ENCODE data around the gene KLK11.
"Not testable (repeated sequence)": the region's sequence is repeated elsewhere in the genome, so short reads cannot be mapped to it uniquely, and the experiment has no call there.

Gene KLK11

GRCh38 chr19:51002542-51003311 is 23.7 kb downstream of the KLK11 start:
- DNase-seq: no peak

DNA sequence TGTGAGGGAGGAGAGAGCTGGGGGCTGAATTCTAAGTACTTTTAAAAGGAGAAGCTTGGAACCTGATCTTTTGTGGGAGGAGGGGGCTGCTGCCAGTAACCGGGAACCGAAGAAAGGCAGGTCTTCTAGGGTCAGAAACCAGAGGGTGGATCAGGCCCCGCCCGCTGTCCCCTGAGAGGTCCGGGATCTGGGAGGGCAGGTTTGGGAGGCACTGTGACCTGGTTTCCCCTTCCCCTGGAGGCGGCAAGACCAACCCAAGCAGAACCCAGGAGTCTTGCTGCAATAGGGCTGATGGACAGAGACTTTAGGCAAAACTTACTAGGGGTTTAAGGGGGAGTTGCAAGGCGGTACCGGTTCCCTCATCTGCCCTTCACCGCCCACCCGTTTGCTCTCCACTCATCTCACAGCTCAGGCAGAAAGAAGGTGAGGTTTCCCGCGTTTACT is 24.3 kb downstream of the KLK11 start:
- DNase-seq: no peak

GRCh38 chr19:51001515-51001914 is 24.9 kb downstream of the KLK11 start, which contains the start of gene KLK8:
TSS of gene KLK8 (minus strand) at chr19:51001604. CDS start at chr19:51001167, 437 bp downstream.
- DNase-seq: no peak

- no peak for DNase-seq
Measured at GRCh38 chr19:51000981-51001380, 25.4 kb downstream of the KLK11 start.

DNA sequence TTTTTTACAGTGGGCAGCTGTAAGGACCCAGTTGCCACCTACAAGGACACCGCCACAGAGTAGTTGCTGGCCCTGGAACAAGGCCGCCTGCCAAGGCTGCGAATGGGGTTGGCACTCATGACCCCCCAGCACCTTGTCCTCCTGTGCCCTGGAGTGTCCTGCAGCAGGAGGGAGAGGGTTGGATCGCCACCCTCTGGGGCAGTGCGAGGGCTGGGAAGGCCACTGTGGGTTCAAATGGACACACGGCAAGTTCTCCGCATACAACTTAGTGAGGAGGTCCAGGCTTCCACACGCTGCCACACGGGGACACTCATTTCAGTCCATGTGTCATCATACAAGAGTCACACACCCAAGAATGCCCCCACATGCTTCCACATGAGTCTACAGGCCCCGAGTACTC is 26.0 kb downstream of the KLK11 start:
- DNase-seq: no peak

GRCh38 chr19:50998686-50999085 is 27.7 kb downstream of the KLK11 start:
- no peak for DNase-seq

- no peak for DNase-seq
Measured at GRCh38 chr19:50998061-50998460, 28.4 kb downstream of the KLK11 start.

DNA sequence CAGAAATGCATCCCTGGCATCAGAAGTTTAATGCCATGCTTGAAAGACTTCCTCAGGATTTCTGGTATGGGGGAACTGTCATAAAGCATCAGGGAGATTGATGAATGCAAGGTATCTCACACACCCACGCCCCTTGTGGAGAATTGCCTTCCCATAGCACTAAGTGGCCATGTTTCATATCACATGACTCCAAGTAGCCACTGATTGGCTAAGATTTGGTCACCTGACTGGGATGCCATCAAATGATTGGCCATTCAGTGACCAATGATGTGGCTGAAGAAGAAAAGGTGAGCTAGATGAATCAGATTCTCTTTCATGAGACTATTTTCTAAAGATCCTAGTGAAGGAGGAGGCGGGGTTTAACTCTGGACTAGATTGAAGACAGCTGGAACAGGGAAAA is 32.3 kb downstream of the KLK11 start:
- no peak for DNase-seq

DNA sequence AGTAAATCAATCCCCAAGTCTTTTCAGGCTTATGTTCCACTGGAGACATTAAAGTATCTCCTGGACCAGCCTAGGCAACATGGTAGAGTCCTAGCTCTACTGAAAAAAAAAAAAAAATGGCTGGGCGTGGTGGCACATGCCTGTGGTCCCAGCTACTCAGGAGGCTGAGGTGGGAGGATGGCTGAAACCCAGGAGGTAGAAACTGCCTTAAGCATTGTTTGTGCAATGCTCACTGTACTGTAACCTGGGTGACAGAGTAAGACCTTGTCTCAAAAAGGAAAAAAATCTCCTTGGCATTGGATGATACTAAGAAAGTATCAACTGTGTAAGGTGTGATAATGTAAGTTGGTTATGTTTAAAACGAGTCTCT is 33.8 kb downstream of the KLK11 start:
- no peak for DNase-seq

GRCh38 chr19:50984416-50984815 is 42.0 kb downstream of the KLK11 start:
- not testable (repeated sequence) for DNase-seq

- DNase-seq: no peak
Measured at GRCh38 chr19:50983625-50984292, 42.7 kb downstream of the KLK11 start, which contains the start of gene KLK7. TSS of gene KLK7 (minus strand) at chr19:50983917. CDS start at chr19:50982399, 1,518 bp downstream.

GRCh38 chr19:50982186-50982585 is 44.2 kb downstream of the KLK11 start:
- DNase-seq: no peak

DNA sequence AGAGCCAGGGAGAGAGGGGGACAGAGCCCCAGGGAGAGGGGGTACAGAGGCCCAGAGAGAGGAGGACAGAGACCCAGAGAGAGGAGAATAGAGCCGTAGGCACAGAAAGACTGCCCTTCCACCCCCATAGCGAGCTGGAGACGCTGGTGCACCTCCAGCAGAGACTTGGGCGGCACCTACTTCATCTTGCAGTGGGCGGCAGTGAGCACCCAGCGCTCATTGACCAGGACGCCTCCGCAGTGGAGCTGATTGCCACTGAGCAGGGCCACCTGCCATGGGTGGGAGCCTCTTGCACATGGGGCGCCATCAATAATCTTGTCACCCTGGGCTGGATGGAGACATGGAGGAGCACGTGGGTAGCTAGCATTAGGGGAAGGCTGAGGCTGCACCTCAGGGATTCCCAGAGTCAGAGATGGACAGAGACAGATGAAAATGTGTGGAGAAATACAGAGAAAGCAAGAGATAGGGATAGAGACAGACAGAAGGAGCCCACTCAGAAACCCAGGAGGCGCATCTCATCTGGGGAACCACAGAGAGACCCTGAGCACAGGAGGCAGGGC is 44.7 kb downstream of the KLK11 start:
- no peak for DNase-seq

- no peak for DNase-seq
Measured at GRCh38 chr19:50980208-50980607, 46.2 kb downstream of the KLK11 start.

GRCh38 chr19:50979758-50980157 is 46.7 kb downstream of the KLK11 start:
- DNase-seq: no peak

DNA sequence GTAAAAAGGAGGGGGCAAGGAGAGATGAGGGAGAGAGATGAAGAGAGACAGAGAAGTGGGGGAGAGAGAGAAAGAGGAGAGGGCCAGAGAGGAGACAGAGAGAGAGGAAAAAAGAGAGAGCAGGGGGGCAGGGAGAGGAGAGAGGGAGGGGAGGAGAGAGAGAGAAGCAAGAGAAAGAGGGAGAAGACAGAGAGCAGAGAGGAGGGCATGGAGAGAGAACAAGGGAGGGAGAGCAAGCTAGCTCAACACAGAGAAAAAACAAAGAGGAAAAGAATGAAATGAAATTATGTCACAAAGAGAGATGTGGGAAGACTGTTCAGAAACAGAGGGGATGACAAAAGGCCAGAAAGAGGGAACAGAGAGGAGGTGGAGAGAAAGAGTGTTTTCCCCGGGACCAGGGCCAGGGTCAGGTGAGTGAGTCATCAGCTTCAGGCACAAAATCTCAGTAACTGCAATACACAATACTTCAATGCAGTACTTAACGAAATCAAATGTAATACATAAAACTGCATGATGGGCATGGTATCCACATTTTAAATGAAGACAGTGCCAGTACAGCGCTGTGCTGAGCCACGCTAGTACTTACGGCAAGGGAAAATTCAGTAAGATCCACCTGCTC is 47.5 kb downstream of the KLK11 start:
- DNase-seq: no peak

GRCh38 chr19:50977626-50978025 is 48.8 kb downstream of the KLK11 start:
- DNase-seq: no peak

DNA sequence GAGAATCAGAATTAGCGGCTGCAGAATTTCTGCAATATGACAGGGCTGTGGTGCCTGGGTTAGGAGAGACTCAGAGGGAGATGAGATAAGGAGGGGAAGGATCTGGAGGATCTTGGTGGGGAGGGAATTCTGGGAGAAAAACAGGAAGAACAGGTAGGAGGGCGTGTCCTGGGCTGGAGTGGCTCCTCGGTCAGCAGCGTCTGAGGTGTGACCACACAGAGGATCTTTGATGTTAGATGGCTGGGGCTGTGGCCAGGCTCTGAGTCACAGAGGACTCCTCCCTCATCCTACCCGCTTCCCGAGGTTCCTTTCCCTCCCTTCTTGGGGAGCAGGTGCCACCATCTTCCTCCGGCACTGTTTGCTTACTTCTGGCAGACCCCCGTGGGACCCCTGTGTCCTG is 50.6 kb downstream of the KLK11 start:
- no peak for DNase-seq

DNA sequence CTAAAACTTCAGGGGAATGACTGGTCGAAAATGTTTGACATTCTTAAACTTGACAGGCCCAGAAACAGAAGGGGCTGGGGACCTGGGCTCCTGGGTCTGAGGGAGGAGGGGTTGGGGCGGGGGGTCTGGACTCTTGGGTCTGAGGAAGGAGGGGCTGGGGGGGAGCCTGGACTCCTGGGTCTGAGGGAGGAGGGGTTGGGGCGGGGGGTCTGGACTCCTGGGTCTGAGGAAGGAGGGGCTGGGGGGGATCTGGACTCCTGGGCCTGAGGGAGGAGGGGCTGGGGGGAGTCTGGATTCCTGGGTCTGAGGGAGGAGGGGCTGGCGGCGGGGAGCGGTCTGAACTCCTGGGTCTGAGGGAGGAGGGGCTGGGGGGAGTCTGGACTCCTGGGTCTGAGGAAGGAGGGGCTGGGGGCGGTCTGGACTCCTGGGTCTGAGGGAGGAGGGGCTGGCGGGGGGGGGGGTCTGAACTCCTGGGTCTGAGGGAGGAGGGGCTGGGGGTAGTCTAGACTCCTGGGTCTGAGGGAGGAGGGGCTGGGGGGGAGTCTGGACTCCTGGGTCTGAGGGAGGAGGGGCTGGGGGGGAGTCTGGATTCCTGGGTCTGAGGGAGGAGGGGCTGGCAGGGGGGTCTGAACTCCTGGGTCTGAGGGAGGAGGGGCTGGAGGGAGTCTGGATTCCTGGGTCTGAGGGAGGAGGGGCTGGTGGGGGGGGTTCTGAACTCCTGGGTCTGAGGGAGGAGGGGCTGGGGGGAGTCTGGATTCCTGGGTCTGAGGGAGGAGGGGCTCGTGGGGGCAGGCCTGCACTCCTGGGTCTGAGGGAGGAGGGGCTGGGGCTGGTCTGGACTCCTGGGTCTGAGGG is 51.5 kb downstream of the KLK11 start:
- no peak for DNase-seq

DNA sequence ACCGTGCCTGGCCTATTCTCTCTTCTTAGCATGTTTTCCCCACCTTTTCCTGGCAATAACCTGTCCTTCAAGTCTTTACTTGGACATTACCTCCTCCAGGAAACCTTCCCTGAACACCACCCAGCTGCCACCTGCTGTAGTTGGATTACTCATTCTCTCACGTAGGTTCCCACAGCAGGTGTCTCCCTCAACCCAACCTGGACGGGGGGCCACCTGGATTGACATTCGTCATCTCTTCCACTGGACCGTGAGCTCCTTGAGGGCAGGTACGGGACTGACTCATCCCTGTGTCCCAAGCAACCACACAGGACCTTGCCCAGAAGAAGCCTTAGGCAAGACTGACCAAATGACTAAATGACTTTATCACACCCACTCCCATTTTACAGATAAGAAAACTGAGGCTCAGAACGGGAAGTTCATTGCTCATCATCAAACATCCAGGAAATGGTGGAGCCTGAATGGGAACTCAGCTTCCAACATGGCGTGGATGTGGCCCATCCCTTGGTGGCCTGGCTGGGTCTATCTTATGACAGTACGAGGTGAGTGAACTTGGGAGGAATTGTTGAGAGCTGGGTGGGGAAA is 53.5 kb downstream of the KLK11 start:
- DNase-seq: no peak

All from NCI-H1436 treated with DMSO at 0.1 percent for 48 hours (cell line).